ENCODE results near the gene SPTY2D1. TPM values are rescaled to one million over a fixed set of nuclear protein-coding genes. Genes with fewer than 3 reads are reported as not detected.

Gene SPTY2D1
- total RNA-seq, 1 experiment from 2014 or later = 26.8 TPM

DNA sequence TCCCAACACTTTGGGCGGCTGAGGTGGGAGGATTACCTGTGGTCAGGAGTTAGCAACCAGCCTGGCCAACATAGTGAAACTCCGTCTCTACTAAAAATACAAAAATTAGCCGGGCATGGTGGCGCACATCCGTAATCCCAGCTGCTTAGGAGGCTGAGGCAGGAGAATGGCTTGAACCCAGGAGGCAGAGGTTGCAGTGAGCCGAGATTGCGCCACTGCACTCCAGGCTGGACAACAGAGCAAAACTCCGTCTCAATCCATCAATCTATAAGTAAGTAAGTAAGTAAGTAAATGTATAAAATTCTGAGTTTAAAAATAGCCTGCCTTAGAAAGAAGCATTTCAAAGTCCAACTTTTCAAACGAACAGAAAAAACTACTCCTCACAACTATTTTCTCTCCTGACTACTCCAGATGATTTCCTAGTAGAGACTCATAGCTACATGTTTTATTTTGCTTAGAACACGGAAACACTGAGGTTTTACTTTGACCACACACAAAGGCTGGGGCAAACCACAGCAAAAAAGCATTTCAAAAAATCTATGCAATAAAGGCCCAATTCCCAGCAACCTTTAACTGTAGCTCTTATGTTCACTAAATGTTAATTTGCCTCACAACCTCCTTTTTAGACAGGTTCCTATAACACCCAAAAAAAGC is 16.3 kb downstream of the SPTY2D1 start:
- intact Hi-C loops (cut with micrococcal nuclease) = no loop called here

DNA sequence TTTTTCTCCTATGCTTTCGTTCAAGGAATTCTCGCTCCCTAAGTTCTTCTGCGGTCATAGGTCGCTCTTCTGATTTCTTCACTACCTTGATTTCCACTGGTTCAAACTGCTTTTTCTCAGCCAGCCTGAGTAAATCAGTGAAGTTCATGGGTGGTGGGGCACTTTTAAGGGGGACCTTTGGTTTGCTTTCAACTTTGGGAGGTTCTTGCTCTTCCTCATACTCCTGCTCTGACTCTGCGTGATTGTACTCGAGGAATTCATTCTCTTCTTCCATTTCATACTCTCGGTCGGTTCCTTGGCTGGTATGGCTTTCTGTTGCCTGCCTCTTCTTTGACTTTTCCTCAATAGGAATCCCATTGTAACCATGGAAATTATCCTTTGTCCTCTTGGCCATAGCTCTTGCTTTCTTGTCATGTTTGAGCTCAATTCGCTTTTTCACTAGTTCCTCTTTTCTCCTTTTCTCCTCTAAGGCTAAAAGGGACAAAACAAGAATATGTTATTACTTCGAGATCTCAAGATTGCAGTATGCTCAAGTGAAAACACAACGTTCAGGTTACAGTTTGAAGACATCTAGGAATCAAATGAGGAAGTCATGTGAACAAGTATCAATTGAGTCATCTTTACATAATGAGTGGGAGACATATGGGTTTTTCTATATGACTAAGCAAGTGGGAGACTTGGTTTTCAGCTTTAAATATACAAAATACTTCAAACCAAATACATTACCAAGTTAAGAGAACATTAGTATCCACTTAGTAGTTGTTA is 18.3 kb downstream of the SPTY2D1 start:
- H3K27me3 Mint-ChIP-seq (ENCODE audit: insufficient read depth, unreplicated experiment) = no peaks in the 10 kb centered on the region
- H3K4me3 Mint-ChIP-seq (ENCODE audit: unreplicated experiment) = no peak overlapping the region
- intact Hi-C loops (cut with micrococcal nuclease) = no loop called here
- POLR2A ChIA-PET = no interaction called here
- H3K9me3 Mint-ChIP-seq (ENCODE audit: unreplicated experiment) = no peaks in the 10 kb centered on the region
- no peak for DNase-seq (ENCODE audit: unreplicated experiment)
- H3K36me3 Mint-ChIP-seq (ENCODE audit: insufficient read depth, unreplicated experiment) = peaks cover 53% of the 10 kb centered on the region
- TF ChIP-seq, protein P1, sequence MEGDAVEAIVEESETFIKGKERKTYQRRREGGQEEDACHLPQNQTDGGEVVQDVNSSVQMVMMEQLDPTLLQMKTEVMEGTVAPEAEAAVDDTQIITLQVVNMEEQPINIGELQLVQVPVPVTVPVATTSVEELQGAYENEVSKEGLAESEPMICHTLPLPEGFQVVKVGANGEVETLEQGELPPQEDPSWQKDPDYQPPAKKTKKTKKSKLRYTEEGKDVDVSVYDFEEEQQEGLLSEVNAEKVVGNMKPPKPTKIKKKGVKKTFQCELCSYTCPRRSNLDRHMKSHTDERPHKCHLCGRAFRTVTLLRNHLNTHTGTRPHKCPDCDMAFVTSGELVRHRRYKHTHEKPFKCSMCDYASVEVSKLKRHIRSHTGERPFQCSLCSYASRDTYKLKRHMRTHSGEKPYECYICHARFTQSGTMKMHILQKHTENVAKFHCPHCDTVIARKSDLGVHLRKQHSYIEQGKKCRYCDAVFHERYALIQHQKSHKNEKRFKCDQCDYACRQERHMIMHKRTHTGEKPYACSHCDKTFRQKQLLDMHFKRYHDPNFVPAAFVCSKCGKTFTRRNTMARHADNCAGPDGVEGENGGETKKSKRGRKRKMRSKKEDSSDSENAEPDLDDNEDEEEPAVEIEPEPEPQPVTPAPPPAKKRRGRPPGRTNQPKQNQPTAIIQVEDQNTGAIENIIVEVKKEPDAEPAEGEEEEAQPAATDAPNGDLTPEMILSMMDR (IDR thresholded peaks at IDR 0.05; ENCODE audit: unreplicated experiment) = no peak
- H3K27ac Mint-ChIP-seq (ENCODE audit: low read depth, unreplicated experiment) = no peak overlapping the region
- H3K4me1 Mint-ChIP-seq (ENCODE audit: insufficient read depth, unreplicated experiment) = peaks cover 15% of the 10 kb centered on the region
- CTCF ChIA-PET = interaction anchor here (0.8 to 1.5 kb wide), 2 partner anchors 17 to 152 kb away, joined by 3 read pairs; partner anchors contain the start of gene MISFA
- BruUV-seq (replicated peaks) = no TSS peak

More for the DNA sequence above, 16.3 kb downstream of the SPTY2D1 start:
- ChIA-PET CTCF (interaction anchor here (0.5 to 0.8 kb wide), 2 partner anchors 21 to 236 kb away, joined by 3 read pairs; no protein-coding TSS in a partner anchor), POLR2A (interaction anchor here (1.2 to 4.2 kb wide), 3 partner anchors 11 to 30 kb away, joined by 8 to 31 read pairs (median 12); partner anchors contain the start of genes SPTY2D1 and UEVLD)
- BruUV-seq (replicated peaks) = no TSS peak
- Mint-ChIP-seq H3K4me1 (ENCODE audit: insufficient read depth, unreplicated experiment) (peaks cover 15% of the 10 kb centered on the region), H3K9me3 (ENCODE audit: unreplicated experiment) (no peaks in the 10 kb centered on the region), H3K4me3 (ENCODE audit: unreplicated experiment) (no peak overlapping the region), H3K36me3 (ENCODE audit: insufficient read depth, unreplicated experiment) (peaks cover 34% of the 10 kb centered on the region), H3K27ac (ENCODE audit: low read depth, unreplicated experiment) (peak overlapping the region; percentile 33), H3K27me3 (ENCODE audit: insufficient read depth, unreplicated experiment) (no peaks in the 10 kb centered on the region)
- DNase-seq (ENCODE audit: unreplicated experiment) = no peak
- TF ChIP-seq, protein P1 (IDR thresholded peaks at IDR 0.05; ENCODE audit: unreplicated experiment) = no peak

GRCh38 chr11:18614667-18615066 is 19.5 kb downstream of the SPTY2D1 start:
- ChIA-PET POLR2A (no interaction called here), CTCF (interaction anchor here (1.1 kb wide), 1 partner anchor 12 kb away, joined by 3 read pairs; no protein-coding TSS in a partner anchor)
- no peak for DNase-seq (ENCODE audit: unreplicated experiment)
- Mint-ChIP-seq H3K27me3 (ENCODE audit: insufficient read depth, unreplicated experiment) (no peaks in the 10 kb centered on the region), H3K9me3 (ENCODE audit: unreplicated experiment) (no peaks in the 10 kb centered on the region), H3K4me1 (ENCODE audit: insufficient read depth, unreplicated experiment) (peaks cover 15% of the 10 kb centered on the region), H3K4me3 (ENCODE audit: unreplicated experiment) (no peak overlapping the region), H3K27ac (ENCODE audit: low read depth, unreplicated experiment) (no peak overlapping the region), H3K36me3 (ENCODE audit: insufficient read depth, unreplicated experiment) (peaks cover 65% of the 10 kb centered on the region)
- TF ChIP-seq, protein P1 (IDR thresholded peaks at IDR 0.05; ENCODE audit: unreplicated experiment) = no peak
- intact Hi-C loops (cut with micrococcal nuclease) = no loop called here
- BruUV-seq (replicated peaks) = no TSS peak

DNA sequence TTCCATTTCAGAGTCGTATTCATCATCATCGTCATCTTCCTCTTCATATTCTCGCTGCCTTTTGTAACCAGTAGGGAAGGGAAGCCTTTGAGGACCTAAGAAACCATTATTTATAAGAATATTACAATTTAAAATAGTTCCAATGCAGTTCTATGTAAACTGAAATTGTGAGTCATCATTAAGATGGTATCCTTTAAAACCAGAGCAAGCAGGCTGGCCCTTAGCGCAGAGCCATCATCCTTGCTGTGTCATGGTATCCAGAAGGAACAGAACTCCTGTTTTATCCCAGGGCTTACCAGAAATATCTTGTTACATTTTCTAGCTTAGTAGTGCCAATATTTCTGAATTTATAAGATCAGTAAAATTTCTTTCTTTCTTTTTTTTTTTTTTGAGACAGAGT is 21.7 kb downstream of the SPTY2D1 start:
- POLR2A ChIA-PET = interaction anchor here (1.0 kb wide), 1 partner anchor 19 kb away, joined by 3 read pairs; no protein-coding TSS in a partner anchor
- intact Hi-C loops (cut with micrococcal nuclease) = no loop called here
- peaks cover 69% of the 10 kb centered on the region for H3K36me3 Mint-ChIP-seq (ENCODE audit: insufficient read depth, unreplicated experiment)
- no peaks in the 10 kb centered on the region for H3K4me1 Mint-ChIP-seq (ENCODE audit: insufficient read depth, unreplicated experiment)
- CTCF ChIA-PET = no interaction called here
- H3K4me3 Mint-ChIP-seq (ENCODE audit: unreplicated experiment) = no peak overlapping the region
- no peak overlapping the region for H3K27ac Mint-ChIP-seq (ENCODE audit: low read depth, unreplicated experiment)
- H3K9me3 Mint-ChIP-seq (ENCODE audit: unreplicated experiment) = no peaks in the 10 kb centered on the region
- no peaks in the 10 kb centered on the region for H3K27me3 Mint-ChIP-seq (ENCODE audit: insufficient read depth, unreplicated experiment)
- TF ChIP-seq, protein P1 (IDR thresholded peaks at IDR 0.05; ENCODE audit: unreplicated experiment) = no peak
- no peak for DNase-seq (ENCODE audit: unreplicated experiment)
- no TSS peak for BruUV-seq (replicated peaks)

All from MCF 10A (cell line).